GM18498 (cell line): Measurements from ENCODE around the gene IFT81.
"Not testable (repeated sequence)": the region's sequence is repeated elsewhere in the genome, so short reads cannot be mapped to it uniquely, and the experiment has no call there.

Source experiments
- ATAC-seq: cut with Tn5 transposase; IDR thresholded peaks from one replicate; pipeline ENCODE4 v1.9.1; 2021; ENCODE audit warnings: mild to moderate bottlenecking, moderate library complexity; ENCODE audit not compliant: unreplicated experiment

IFT81 gene

DNA sequence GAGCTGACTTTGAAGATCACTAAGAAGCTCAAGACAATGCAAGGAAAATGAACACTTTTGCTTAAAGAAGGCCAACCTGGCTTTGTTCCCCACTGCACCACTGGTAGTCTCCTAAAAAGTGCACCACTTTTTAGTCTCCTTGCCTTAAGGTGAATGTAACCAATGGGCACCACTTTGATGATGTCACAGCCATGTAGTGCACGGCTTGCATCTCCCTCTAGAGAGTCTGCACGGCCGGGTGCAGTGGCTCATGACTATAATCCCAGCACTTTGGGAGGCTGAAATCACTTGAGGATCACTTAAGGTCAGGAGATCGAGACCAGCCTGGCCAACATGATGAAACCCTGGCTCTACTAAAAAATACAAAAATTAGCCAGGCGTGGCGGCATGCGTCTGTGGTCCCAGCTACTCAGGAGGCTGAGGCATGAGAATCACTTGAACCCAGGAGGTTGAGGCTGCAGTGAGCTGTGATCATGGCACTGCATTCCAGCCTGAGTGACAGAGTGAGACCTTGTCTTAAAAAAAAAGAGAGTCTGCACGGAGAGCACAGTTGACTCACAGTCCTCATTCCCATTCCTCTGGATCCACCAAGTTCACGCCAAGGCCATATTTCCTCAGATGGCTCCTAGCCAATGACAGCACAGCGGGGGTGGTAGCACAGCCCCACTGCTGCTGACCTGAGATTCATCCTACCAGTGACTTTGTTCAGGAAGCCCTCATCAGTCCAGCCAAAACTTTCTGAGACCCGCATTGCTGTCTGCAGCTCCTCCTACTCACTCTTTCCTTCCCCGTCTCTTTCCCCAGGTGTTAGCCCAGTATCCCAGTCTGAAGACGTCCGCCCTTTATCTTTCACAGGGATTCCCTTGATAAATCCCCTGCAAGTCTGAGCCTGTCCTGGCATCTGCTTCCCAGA is 16.5 kb upstream of the IFT81 start:
- ATAC-seq: no peak

DNA sequence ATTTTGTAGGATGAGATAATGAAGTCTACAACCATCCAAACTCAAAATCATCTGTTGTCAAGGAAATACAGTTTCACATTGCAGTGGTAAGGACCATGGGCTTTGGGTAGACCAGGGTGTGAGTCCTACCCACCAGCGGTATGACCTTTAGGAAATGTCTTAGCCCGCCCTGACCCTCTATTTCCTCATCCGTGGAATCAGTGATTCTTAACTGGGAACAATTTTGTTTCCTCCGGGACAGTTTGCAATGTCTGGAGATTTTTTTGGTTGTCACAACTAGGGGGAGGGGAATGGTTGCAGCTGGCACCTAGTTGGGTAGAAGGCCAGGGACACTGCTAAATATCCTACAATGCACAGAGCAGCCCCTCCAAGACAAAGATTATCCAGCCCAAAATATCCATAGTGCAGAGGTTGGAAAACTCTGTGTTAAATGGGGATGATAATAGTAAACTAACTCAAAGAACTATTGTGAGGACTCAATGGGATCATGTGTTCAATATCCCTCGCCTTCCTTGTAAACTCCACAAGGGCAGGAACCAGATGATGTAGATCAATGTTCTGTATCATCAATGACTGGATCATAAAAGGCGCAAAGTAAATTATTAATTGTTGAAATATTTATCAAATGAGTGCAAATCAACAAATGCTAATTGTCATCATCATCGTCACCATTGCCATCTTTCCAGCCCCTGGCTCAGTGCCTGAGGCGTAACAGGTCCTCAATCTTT is 15.7 kb upstream of the IFT81 start:
- no peak for ATAC-seq

DNA sequence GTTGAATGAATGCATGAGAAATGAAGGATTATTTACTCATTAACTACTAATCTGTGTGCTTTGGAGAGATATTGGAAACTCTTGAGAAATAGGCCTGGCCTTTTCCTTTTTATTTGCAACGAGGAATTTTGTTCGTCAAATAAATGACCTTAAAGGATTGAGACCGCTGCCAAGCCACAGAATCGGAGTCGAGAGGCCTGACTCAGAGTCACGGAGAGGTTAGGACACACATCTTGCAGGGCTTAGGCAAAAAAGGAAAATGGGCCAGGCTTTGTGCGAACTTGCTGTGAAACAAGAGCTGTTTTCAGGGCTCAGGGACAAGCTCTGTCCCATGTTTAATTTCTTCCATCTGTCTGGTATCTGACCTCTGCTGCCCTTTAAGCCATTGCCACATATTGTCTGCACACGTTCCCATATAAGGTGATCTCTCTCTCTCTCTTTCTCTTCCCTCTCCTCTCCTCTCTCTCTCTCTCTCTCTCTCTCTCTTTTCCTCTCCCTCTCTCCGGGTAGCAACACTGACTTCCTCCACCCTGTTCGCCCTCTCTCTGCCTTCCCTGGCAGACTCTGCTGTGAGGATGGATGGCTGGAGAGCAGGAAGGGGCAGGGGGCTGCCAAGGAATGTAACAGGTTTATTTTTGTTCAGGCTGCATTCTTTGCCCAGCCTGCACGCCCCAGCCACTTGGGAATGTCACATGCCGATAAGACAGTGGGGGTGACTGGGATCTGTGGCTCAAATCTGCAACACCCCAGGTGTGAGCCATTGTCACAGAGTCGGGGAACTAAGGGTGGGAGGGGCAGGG is 14.9 kb upstream of the IFT81 start:
- no peak for ATAC-seq

DNA sequence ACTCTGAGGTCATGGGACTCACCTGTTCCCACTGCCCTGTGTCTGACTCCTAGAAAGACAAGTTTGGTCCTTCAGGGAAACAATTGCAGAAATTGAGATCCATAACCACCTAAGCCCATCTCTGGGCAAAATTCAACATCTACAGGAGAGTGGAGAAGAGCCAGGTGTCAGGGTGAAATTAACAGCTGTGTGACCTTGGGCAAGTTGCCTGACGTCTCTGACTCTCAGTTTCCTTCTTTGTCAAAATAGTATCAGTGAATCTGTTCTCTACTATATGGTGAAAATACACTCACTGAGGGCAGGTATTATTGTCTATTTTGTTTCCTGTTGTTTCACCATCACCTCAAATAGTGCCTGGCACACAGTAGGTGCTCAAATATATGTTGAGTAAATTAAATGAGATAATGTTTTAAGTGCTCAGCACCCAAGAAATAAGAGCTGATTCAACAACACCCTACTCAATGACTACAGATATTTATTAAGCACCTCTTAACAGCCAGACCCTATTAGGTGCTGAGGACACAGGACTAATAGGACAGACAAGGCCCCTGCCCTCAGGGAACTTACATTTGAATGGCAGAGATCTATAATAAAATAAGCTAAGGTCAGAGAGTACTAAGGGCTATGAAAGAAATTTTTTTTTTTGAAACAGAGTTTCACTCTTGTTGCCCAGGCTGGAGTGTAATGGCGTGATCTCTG is 14.2 kb upstream of the IFT81 start:
- ATAC-seq: no peak

DNA sequence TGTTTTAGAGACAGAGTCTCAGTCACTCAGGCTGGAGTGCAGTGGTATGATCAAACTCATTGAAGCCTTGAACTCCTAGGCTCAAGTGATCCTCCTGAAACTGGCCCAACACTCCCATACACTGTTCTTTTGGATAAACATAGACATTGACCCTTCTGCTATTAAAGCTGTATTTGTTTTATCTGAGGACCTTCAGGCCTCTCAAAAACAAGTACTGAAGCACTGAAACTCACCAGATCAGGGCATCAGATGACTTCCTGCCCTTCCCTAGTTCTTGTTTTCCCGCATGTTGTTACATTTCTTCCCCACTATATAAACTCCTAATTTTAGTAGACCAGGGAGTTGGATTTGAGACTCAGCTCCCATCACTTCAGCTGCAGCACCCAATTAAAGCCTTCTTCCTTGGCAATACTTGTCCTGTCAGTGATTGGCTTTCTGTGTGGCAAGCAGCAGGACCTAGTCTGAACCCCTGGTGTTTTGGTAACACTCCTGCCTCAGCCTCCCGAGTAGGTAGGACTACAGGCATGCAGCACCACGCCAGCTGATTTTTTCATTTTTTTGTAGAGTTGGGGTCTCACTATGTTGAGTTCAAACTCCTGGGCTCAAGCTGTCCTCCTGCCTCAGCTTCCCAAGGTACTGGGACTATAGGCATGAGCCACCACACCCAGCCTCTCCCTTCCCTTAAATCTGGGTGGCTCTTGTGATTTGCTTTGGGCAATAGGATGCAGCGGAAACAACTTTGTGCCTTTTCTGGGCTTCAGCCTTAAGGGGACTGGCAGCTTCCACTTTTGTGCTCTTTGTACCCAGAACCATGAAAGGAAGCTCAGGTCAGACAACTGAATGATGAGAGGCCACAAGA is 12.5 kb upstream of the IFT81 start:
- ATAC-seq: no peak

DNA sequence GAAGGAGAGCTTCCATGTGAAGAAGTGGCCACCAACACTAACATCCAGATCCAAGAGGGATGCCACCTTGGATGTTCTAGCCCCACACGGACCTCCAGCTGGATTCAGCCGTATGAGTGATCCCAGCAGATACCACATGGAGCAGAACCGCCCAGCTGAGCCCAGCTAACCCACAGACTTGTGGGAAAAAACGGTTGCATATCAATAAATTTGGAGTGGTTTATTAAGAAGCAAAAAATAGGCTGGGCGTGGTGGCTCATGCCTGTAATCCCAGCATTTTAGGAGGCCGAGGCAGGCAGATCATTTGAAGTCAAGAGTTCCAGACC is 11.9 kb upstream of the IFT81 start:
- ATAC-seq: no peak

DNA sequence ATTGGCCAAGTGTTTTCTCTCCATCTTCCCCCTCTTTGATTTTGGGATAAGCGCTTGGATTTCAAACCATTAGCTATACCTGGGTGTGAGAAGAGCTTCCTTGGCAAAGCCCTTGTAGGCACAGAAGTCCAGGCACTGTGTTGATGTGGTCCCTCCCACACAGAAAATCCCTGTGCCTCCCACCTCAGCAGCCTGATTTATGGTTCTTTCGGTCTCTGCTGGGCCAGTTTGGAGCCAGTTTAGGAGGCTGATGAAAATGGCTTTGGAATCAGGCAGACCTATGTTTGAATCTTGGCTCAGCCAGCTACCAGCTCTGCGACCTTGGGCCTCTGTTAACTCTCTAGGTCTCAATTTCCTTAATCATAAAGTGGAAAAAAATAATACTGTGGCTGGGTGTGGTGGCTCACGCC is 9.6 kb upstream of the IFT81 start:
- no peak for ATAC-seq

DNA sequence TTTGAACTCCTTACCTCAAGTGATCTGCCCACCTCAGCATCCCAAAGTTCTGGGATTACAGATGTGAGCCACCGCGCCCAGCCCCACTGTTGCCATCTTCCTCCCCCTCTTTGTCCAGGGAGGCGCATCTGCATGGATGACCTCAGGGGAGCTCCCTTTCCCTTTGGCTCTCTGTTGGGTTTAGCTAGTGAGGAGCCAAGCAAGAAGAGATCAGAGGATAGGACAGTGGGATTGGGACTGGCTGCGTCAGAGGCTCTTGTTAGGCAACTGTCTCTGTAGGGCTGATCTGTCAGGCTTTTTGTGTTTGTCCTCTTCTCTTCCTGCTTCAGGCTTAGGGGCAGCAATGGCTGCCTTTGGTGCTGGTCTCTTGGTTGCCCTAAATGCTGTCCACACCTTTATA is 8.5 kb upstream of the IFT81 start:
- ATAC-seq: no peak

DNA sequence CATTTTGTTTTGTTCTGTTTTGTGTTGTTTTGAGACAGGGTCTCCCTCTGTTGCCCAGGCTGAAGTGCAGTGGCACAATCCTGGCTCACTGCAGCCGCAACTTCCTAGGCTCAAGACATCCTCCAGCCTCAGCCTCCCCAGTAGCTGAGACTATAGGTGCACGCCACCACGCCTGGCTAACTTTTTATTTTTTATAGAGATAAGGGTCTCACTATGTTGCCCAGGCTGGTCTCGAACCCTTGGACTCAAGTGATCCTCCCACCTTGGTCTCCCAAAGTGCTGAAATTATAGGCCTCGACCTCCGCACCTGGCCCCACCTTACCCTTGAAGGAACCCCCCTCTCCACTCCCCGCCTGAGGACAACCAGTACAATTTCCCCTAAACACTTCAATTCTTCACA is 7.5 kb upstream of the IFT81 start:
- no peak for ATAC-seq

DNA sequence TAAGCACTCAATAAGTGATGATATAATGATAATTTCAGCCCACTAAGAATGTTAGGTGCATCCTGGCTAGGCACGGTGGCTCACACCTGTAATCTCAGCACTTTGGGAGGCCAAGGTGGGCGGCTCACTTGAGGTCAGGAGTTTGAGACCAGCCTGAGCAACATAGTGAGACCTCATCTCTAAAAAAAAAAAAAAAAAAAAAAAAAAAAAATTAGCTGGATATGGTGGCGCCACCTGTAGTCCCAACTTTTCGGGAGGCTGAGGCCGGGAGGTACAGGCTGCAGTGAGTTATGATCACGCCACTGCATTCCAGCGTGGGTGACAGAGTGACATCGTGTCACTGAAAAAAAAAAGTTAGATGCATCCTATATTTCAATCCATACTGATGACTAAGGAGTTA is 6.9 kb upstream of the IFT81 start:
- not testable (repeated sequence) for ATAC-seq

DNA sequence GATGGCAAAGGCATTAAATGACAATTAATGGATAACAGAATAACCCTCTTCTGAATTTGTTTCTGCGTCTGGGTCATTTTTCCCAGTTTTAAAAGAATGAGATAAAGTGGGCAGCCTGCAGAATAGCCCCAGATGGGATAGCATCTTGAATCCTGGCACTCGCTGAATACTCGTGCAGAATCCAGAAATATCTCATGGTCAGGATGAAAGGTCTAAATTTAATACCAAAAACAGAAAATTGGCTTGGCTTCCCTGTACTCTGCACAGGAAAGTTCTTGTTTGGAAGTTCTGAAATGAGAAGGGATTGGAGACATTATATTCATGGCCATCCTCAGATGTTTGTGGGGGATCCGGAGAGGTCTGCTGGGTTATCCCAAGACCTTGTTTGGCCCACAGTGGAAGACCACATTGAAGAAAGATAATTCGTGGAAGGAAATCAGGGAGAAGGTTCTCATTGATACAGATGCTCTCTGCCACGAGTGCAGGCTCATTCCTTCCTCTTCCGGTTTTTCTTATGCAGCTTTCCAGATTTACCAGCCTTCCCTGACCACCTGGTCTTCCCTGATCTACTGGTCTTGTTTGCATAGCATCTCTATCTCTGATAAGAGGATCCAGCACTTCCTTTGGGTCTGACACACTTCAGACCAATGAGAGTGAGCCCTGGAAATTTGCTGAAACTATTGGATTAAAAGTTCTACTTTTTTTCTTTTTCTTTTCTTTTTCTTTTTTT is 6.0 kb upstream of the IFT81 start:
- no peak for ATAC-seq

DNA sequence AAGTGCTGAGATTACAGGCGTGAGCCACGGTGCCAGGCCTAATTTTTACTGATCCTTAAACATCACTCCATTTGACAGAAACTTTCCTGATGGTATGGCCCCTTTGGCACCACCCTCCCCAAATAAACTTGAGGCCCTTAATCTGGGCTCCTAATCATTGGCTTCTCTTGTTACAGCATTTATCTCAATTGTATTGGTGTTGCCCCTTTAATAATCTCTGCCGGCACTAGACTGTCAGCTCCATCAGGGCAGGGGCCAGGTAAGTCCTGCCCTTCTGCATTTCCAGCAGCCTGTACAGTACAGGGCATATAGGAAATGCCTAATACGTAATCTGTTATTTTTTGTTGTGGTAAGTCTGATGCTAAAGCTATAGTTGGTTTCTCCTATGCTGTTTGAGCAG is 1.2 kb upstream of the IFT81 start:
- no peak for ATAC-seq

DNA sequence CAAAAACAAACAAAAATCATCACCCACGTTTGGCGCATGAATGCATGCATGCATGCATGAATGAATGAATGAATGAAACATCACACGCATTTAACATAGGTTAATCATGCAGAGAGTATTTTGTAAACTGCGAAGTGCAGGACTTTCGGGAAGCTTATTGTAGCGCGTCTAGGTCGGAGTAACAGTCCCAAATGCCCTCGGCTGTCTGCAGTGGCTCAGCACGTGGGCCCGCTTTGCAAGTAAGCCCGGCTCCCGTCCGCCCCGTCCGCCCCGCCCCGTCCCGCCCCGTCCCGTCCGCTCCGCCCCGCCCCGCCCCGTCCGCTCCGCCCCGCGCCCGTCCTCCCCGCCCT is 263 bp upstream of the IFT81 start:
- peak; percentile 57 for ATAC-seq

DNA sequence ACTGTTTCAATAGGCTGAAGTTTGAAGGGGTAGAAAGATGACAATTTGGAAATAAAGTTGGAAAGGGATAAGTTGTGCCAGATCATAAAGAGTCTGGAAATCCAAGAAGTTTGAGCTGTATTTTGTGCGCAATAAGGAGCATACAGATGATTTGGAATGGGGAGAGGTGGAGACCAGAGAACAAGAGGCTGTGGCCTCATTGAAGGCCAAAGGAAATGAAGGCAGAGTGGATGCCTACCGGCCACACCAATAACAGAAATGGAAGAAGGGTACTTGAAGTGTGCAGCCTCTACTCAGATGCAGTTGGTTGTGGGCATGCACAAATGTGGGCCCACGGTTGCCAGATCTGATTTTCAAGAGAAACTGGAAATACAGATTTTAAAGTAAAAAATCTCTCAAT is 2.4 kb downstream of the IFT81 start:
- no peak for ATAC-seq

DNA sequence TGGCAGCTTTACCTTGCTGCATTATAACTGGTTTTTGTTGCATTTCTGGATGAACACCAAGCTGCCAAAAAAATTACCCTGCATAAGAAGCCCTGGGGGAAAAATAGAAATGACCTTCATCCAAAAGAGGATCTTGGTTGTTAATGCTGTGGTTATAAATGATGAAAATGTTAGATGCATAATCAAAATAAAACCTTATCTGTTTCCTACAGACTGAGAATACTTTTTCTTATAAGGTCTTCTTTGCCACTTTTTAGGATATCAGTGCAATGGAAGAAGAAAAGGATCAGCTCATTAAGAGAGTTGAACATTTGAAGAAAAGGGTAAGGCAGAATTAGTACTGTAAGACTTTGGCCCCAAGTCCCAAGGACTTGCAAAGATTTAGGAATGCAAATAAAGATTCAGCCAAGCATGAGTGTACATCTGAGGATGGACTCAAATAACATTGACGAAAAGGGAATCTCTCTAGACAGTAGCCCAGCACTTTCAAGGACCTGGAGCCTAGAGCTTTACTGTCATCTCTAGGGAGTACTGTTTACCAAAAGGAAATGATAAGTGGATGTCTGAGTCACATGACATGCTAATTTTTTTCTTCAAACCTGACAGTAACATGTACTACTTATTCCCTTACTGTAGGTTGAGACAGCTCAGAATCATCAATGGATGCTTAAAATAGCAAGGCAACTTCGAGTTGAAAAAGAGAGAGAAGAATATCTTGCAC is 10.7 kb downstream of the IFT81 start:
- ATAC-seq: no peak

DNA sequence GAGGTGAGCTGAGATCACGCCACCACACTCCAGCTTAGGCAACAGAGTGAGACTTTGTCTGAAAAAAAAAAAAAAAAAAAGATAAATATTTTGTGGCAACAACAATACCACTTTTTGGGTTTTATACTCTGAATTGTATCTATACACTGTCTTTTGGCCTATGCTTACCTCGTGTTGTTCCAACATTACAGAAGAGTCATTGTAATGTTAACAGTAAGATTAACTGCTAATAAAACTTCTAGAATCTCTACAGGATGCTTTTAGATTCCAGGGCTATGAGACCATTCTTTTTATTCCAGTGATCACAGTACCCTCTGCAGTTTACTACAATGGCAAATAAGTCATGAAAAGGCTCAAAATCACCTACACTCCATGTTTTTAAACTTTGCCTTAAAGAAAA is 11.6 kb downstream of the IFT81 start:
- ATAC-seq: no peak

DNA sequence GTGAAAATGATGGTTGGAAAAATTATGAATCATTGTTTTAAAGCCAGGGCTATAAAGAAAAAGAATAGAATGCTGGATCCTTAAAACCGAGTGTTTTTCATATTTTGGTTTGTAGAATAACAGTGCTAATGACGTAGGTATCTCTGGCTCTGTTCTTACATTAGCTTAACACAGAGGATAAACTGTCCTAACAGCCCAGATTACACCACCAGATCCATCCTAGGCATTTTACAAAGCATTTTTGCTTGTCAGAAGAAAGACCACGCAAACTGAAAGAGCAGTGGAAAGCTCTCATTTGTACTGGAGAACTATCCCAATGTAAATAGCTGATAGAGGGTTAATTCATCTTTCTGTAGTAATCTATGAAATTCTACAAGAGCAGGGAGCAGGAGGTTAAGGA is 13.6 kb downstream of the IFT81 start:
- ATAC-seq: no peak

DNA sequence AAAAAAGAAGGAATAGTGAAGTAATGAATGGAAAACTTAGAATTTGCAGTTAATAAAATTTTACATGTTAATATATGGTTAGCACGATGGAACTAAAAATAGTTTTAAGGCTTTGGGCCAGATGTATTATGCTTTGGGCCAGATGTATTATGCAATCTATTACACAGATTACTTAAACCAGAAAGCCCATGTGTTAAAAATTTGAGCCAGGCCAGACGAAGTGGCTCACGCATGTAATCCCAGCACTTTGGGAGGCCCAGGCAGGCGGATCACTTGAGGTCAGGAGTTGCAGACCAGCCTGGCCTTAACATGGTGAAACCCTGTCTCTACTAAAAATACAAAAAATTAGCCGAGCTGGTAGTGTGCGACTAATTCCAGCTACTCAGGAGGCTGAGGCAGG is 17.2 kb downstream of the IFT81 start:
- ATAC-seq: no peak

DNA sequence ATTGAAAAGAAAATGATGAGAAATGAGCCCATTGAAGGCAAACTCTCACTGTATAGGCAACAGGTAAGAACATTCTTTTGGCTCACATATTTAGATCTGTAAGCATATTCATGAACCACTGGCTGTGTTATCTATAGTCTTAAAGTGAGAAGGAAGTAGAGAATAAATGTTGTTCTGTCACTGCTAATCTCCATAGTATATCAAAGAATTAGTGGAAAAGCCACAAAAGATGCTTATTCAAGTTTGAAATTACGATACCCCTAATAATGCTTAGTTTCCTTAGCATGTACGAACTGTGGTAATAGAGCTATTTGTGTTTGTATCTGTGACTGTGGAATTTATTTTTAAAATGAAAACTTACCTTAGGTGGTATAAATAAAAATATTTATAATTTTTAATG is 22.8 kb downstream of the IFT81 start:
- no peak for ATAC-seq
